K562 (cell line): ENCODE measurements around the gene ABCB10. TPM values are rescaled to one million over a fixed set of nuclear protein-coding genes. Genes with fewer than 3 reads are reported as not detected.

Experiments used
- CTBP1 ChIP-seq: fragments of 450-650 bp; IDR thresholded peaks from 2 replicates; pipeline ENCODE4 v1.6.1; 2016; ENCODE audit warnings: borderline replicate concordance
- EGR1 ChIP-seq: fragments of 450-650 bp; conservative IDR thresholded peaks from 2 replicates; pipeline ENCODE4 v1.6.1; 2017; ENCODE audit warnings: mild to moderate bottlenecking
- EP400 ChIP-seq: fragments of 450-650 bp; IDR thresholded peaks from 2 replicates; pipeline ENCODE4 v1.6.1; 2017; ENCODE audit warnings: antibody characterized with exemption, mild to moderate bottlenecking, moderate library complexity
- HDAC2 ChIP-seq: fragments of 450-650 bp; IDR thresholded peaks from 2 replicates; pipeline ENCODE4 v1.6.1; 2016; ENCODE audit warnings: mild to moderate bottlenecking
- HOMEZ ChIP-seq: fragments of 250-450 bp; sonication (Bioruptor Pico); IDR thresholded peaks from 2 replicates; pipeline ENCODE4 v1.4.0; 2020; ENCODE audit warnings: mild to moderate bottlenecking, moderate library complexity
- HOXB6 ChIP-seq: fragments of 250-450 bp; sonication (Bioruptor Pico); IDR thresholded peaks from 2 replicates; pipeline ENCODE4 v1.5.1; 2022; ENCODE audit warnings: mild to moderate bottlenecking, borderline replicate concordance
- ID3 ChIP-seq, 2 experiments: fragments of 250-450 bp in 1 of 2; fragments of 450-650 bp in 1 of 2; sonication (Bioruptor Pico) in 1 of 2; IDR thresholded peaks; 2 replicates each; pipeline versions ENCODE4 v1.6.1 to v1.8.0; 2016 to 2021; ENCODE audit warnings: mild to moderate bottlenecking in 2 of 2, moderate library complexity in 2 of 2, missing compliant biosample characterization in 1 of 2, missing genetic modification characterization in 1 of 2
- KHSRP ChIP-seq: fragments of 450-650 bp; IDR thresholded peaks from 2 replicates; pipeline ENCODE4 v1.6.1; 2017
- LEF1 ChIP-seq: fragments of 450-650 bp; IDR thresholded peaks from 2 replicates; pipeline ENCODE4 v1.6.1; 2016; ENCODE audit warnings: mild to moderate bottlenecking
- MLLT1 ChIP-seq, 2 experiments: fragments of 450-650 bp; IDR thresholded peaks; 2 replicates each; pipeline ENCODE4 v1.6.1; 2016
- MTF1 ChIP-seq: fragments of 250-450 bp; sonication (Bioruptor Pico); IDR thresholded peaks from 2 replicates; pipeline ENCODE4 v1.9.0; 2021; ENCODE audit warnings: moderate library complexity, mild to moderate bottlenecking, inconsistent platforms, borderline replicate concordance
- NR1H2 ChIP-seq: sonication (generic); formaldehyde crosslinking; IDR thresholded peaks from 2 replicates; pipeline ENCODE4 v1.4.0; 2020; ENCODE audit warnings: mild to moderate bottlenecking, missing genetic modification reagents
- PREB ChIP-seq: sonication (generic); formaldehyde crosslinking; IDR thresholded peaks from 2 replicates; pipeline ENCODE4 v1.8.1; 2023; ENCODE audit warnings: mild to moderate bottlenecking, missing genetic modification reagents
- RFX7 ChIP-seq: fragments of 250-450 bp; sonication (Bioruptor Pico); IDR thresholded peaks from 2 replicates; pipeline ENCODE4 v1.5.1; 2021; ENCODE audit warnings: mild to moderate bottlenecking
- SMAD4 ChIP-seq: fragments of 250-450 bp; sonication (Bioruptor Pico); conservative IDR thresholded peaks from 2 replicates; pipeline ENCODE4 v1.8.0; 2021; ENCODE audit warnings: inconsistent platforms, mild to moderate bottlenecking, moderate library complexity
- SMC3 ChIP-seq: conservative IDR thresholded peaks from 2 replicates; pipeline ENCODE4 v1.6.1; 2011; ENCODE audit warnings: low read depth, low read length, improper control_type of control experiment; ENCODE audit not compliant: insufficient read depth
- ZBTB11 ChIP-seq, 3 experiments: fragments of 200-800 bp in 1 of 3; fragments of 250-450 bp in 1 of 3; fragments of 450-650 bp in 1 of 3; sonication (Bioruptor Pico) in 1 of 3; sonication (Bioruptor generic) in 1 of 3; formaldehyde crosslinking in 1 of 3; IDR thresholded peaks; 2 replicates each; pipeline versions ENCODE4 v1.6.1 to v1.8.0; 2016 to 2022; ENCODE audit warnings: mild to moderate bottlenecking in 2 of 3, missing genetic modification characterization in 2 of 3, missing compliant biosample characterization in 1 of 3, moderate library complexity in 1 of 3
- ZNF766 ChIP-seq: fragments of 200-800 bp; sonication (Bioruptor generic); conservative IDR thresholded peaks from 2 replicates; pipeline ENCODE4 v1.6.1; 2016; ENCODE audit warnings: missing genetic modification characterization, missing compliant biosample characterization
- polyA plus RNA-seq, 8 experiments: library from polyadenylated mRNA; depleted of rRNA in 4 of 8; stranded (reverse) in 5 of 8; unstranded in 3 of 8; fragments of >200 nt; fragmentation: Nextera tagmentation in 2 of 8; fragmentation: Illumina TruSeq in 1 of 8; extraction: Ambion mirVana in 2 of 8; extraction: Trizol in 1 of 8; gene quantifications; 2 replicates each; pipeline versions ENCODE4 v1.2.1 to v1.2.3, GENCODE V29; 2011 to 2014; ENCODE audit warnings: inconsistent platforms in 1 of 8, missing spikeins in 1 of 8
- total RNA-seq, 7 experiments: library from RNA; depleted of rRNA in 6 of 7; stranded (reverse); fragments of >200 nt in 6 of 7; fragmentation: Illumina TruSeq in 2 of 7; extraction: Trizol in 2 of 7; gene quantifications; 2 replicates each; pipeline versions ENCODE4 v1.2.1 to v1.2.3, GENCODE V29; 2011 to 2021; ENCODE audit warnings: low replicate concordance in 1 of 7

ABCB10 gene
- total and polyA plus RNA-seq, 9 of the 15 experiments (the other 6 are each of a cell fraction or from before 2014, with no cell fraction given): 12.4 to 54.8 (median 36.4) TPM

- TF ChIP-seq HOXB6: no peak
- TF ChIP-seq SMC3: 0 out of 2 replicates have a peak, but pooled peaks have one; percentile 3
- peak; percentile 66 to 79; a peak in 3 of 4 replicates for TF ChIP-seq MLLT1 (IDR thresholded peaks at IDR 0.05)
- peak; percentile 33; the same call in 1 of the 2 replicates for TF ChIP-seq NR1H2 (CRISPR knock-in tag)
- TF ChIP-seq HOMEZ (CRISPR knock-in tag): no peak
- no peak for TF ChIP-seq ID3 (CRISPR knock-in tag; IDR thresholded peaks at IDR 0.05)
- peak; percentile 8; the same call in 1 of the 2 replicates for TF ChIP-seq ID3 (tag; IDR thresholded peaks at IDR 0.05)
- TF ChIP-seq MTF1 (CRISPR knock-in tag): no peak
- peak; percentile 95 for TF ChIP-seq EP400
- TF ChIP-seq RFX7 (CRISPR knock-in tag): no peak
- no peak; the same call in 1 of the 2 replicates for TF ChIP-seq HDAC2
- peak; percentile 56; the same call in 1 of the 2 replicates for TF ChIP-seq SMAD4 (CRISPR knock-in tag)
- TF ChIP-seq CTBP1: peak; percentile 76
- TF ChIP-seq LEF1: no peak
- 0 out of 2 replicates have a peak, but pooled peaks have one; percentile 32 for TF ChIP-seq PREB (CRISPR knock-in tag)
- TF ChIP-seq KHSRP: peak; percentile 89
- TF ChIP-seq ZBTB11 (CRISPR knock-in tag; IDR thresholded peaks at IDR 0.05): peak in 1 of 3 experiments; percentile 68; a peak in 2 of 6 replicates
- TF ChIP-seq EGR1: peak; percentile 98
- TF ChIP-seq ZNF766 (CRISPR knock-in tag): no peak; the same call in 1 of the 2 replicates
Measured at GRCh38 chr1:229507951-229508822, 50.3 kb downstream of the ABCB10 start, which contains the start of gene NUP133 (continued).
